AG10803 (cell line): ENCODE data around the gene COPS9.

Source experiments
- DNase-seq: peaks from one replicate; pipeline ENCODE4 v3.0.0; 2010; ENCODE audit warnings: low read depth
- H3K4me3 ChIP-seq: 2 replicates; pipeline ENCODE4 v1.5.1; 2011; ENCODE audit warnings: mild to moderate bottlenecking, low read length, control low read depth
- CTCF ChIP-seq: conservative IDR thresholded peaks from 2 replicates; pipeline ENCODE4 v1.5.1; 2011; ENCODE audit warnings: mild to moderate bottlenecking, low read length, control low read depth, inconsistent platforms

The COPS9 gene

GRCh38 chr2:240155745-240156390 lies 19.8 kb upstream of the COPS9 start:
- no peak for DNase-seq
- no peak overlapping the region for H3K4me3 ChIP-seq
- no peak for TF ChIP-seq CTCF

- TF ChIP-seq CTCF, result no peak
- DNase-seq, result no peak
Observed at GRCh38 chr2:240155048-240155744, 19.1 kb upstream of the COPS9 start.

GRCh38 chr2:240154606-240155005 lies 18.5 kb upstream of the COPS9 start:
- no peak overlapping the region for H3K4me3 ChIP-seq
- TF ChIP-seq CTCF, result no peak
- DNase-seq, result no peak

More at GRCh38 chr2:240155048-240155744, 19.1 kb upstream of the COPS9 start:
- H3K4me3 ChIP-seq, result no peak overlapping the region

- no peak for TF ChIP-seq CTCF
- no peak overlapping the region for H3K4me3 ChIP-seq
- DNase-seq, result no peak
Observed at GRCh38 chr2:240153418-240153817, 17.3 kb upstream of the COPS9 start.

GRCh38 chr2:240151477-240152031 lies 15.4 kb upstream of the COPS9 start:
- DNase-seq, result no peak
- TF ChIP-seq CTCF, result no peak

GRCh38 chr2:240149943-240150784 lies 14.1 kb upstream of the COPS9 start:
- peak; percentile 74 for TF ChIP-seq CTCF
- H3K4me3 ChIP-seq, result no peak overlapping the region
- DNase-seq, result peak; percentile 18

More at GRCh38 chr2:240151477-240152031, 15.4 kb upstream of the COPS9 start:
- H3K4me3 ChIP-seq, result no peak overlapping the region
